ENCODE measurements around the gene TRIM52. TPM values are rescaled to one million over a fixed set of nuclear protein-coding genes. Genes with fewer than 3 reads are reported as not detected.

The TRIM52 gene
- total and polyA plus RNA-seq, 9 of the 15 experiments (the other 6 are each of a cell fraction or from before 2014, with no cell fraction given) = 3.3 to 21.9 (median 13.5) TPM

DNA sequence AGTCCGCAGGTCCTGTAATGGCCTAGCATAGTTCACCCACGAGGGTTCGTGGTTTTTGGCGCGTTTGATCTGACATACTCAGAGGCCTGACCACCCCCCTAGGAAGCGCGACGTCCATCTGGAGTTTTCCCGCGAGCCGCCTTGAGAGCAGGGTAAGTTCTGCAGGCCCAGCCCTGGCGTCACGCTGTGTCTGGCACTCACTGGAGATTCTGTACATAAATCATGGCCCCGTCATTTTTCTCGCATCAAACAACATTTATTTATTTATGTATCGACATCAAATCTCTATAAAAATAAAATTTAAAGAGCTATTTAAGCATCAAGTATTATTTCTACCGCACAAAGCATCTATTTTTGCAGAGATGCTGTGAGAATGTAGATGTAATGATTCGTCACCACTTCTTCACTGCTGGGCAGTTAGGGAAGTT lies 38.3 kb downstream of the TRIM52 start:
- H3K9me3 ChIP-seq (replicated peaks; ENCODE audit: control insufficient read depth, insufficient read depth, low read depth, low read length) = no peaks in the 10 kb centered on the region
- H3K27ac ChIP-seq (ENCODE audit: extremely low read depth, low read depth, low read length) = peak overlapping the region; percentile 90
- H3K4me2 ChIP-seq (ENCODE audit: insufficient read depth, low read length) = peak overlapping the region; percentile 96
- POLR2A ChIA-PET = interaction anchor here (1.1 to 1.7 kb wide), 5 partner anchors 16 to 61 kb away, joined by 4 to 8 read pairs (median 7); partner anchors contain the start of gene TRIM52
- FAIRE-seq = no peak
- peaks cover 0 to 43% of the 10 kb centered on the region in 2 experiments; a peak in 4 of 5 replicates for H3K4me1 ChIP-seq (replicated peaks in 1 of 2; ENCODE audit: control insufficient read depth in 2 of 2, insufficient read depth in 2 of 2, low read length in 2 of 2)
- H3K9ac ChIP-seq (ENCODE audit: insufficient read depth in 1 of 2, low read depth in 2 of 2, low read length in 2 of 2) = peak overlapping the region; percentile 92 to 97
- peaks cover 29% of the 10 kb centered on the region for H3K79me2 ChIP-seq (ENCODE audit: control insufficient read depth, insufficient read depth, low read length)
- H3K36me3 ChIP-seq (ENCODE audit: control insufficient read depth, insufficient read depth, low read length) = peaks cover 24% of the 10 kb centered on the region
- under 1% methylated on average over 18 of the region's 18 CpGs for WGBS (ENCODE audit: insufficient coverage, low coverage, missing lambda C conversion rate)
- peak overlapping the region; percentile 86 for H3K4me3 ChIP-seq
- in situ Hi-C loops (cut with MboI) (no loop called here), intact Hi-C loops (cut with micrococcal nuclease) (loop anchor here (1.0 to 2.0 kb wide), 4 partner anchors 16 to 35 kb away; no protein-coding TSS in a partner anchor)
- CTCF ChIA-PET (ENCODE audit: low intra/inter-chr PET ratio) = no interaction called here
- BruUV-seq (replicated peaks) = no TSS peak
- ATAC-seq = peak; percentile 12
- H2AFZ ChIP-seq (ENCODE audit: low read depth, low read length) = peak overlapping the region; percentile 95
- H4K20me1 ChIP-seq (replicated peaks; ENCODE audit: control insufficient read depth, insufficient read depth, low read length) = no peaks in the 10 kb centered on the region
- H3K9me1 ChIP-seq (ENCODE audit: control insufficient read depth, insufficient read depth, low read length) = no peaks in the 10 kb centered on the region
- DNase-seq (ENCODE audit: extremely low read depth in 1 of 4, low spot score in 3 of 4) = no peak
- no peaks in the 10 kb centered on the region for H3K27me3 ChIP-seq (ENCODE audit: control insufficient read depth in 2 of 2, insufficient read depth in 2 of 2, low read length in 2 of 2)
- peak; percentile 48; the same call in 1 of the 2 replicates for TF ChIP-seq PHF8 (IDR thresholded peaks at IDR 0.05; ENCODE audit: borderline replicate concordance, low read length)
- TF ChIP-seq, protein P1, sequence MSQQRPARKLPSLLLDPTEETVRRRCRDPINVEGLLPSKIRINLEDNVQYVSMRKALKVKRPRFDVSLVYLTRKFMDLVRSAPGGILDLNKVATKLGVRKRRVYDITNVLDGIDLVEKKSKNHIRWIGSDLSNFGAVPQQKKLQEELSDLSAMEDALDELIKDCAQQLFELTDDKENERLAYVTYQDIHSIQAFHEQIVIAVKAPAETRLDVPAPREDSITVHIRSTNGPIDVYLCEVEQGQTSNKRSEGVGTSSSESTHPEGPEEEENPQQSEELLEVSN (IDR thresholded peaks at IDR 0.05; ENCODE audit: borderline replicate concordance in 1 of 2, extremely low read depth in 1 of 2, insufficient read depth in 1 of 2, insufficient read length in 1 of 2, low read depth in 1 of 2, low read length in 1 of 2, poor library complexity in 1 of 2, severe bottlenecking in 1 of 2) = peak; percentile 83 to 85
- TF ChIP-seq, protein P2, sequence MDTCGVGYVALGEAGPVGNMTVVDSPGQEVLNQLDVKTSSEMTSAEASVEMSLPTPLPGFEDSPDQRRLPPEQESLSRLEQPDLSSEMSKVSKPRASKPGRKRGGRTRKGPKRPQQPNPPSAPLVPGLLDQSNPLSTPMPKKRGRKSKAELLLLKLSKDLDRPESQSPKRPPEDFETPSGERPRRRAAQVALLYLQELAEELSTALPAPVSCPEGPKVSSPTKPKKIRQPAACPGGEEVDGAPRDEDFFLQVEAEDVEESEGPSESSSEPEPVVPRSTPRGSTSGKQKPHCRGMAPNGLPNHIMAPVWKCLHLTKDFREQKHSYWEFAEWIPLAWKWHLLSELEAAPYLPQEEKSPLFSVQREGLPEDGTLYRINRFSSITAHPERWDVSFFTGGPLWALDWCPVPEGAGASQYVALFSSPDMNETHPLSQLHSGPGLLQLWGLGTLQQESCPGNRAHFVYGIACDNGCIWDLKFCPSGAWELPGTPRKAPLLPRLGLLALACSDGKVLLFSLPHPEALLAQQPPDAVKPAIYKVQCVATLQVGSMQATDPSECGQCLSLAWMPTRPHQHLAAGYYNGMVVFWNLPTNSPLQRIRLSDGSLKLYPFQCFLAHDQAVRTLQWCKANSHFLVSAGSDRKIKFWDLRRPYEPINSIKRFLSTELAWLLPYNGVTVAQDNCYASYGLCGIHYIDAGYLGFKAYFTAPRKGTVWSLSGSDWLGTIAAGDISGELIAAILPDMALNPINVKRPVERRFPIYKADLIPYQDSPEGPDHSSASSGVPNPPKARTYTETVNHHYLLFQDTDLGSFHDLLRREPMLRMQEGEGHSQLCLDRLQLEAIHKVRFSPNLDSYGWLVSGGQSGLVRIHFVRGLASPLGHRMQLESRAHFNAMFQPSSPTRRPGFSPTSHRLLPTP (IDR thresholded peaks at IDR 0.05; ENCODE audit: borderline replicate concordance, extremely low read depth, insufficient read length) = no peak
- TF ChIP-seq KDM5B (IDR thresholded peaks at IDR 0.05; ENCODE audit: insufficient replicate concordance, low read depth, low read length) = no peak
- TF ChIP-seq TGIF2 (CRISPR knock-in tag; IDR thresholded peaks at IDR 0.05) = no peak
- TF ChIP-seq FOXK1 (CRISPR knock-in tag; IDR thresholded peaks at IDR 0.05; ENCODE audit: borderline replicate concordance) = no peak
- TF ChIP-seq SIX5 (IDR thresholded peaks at IDR 0.05; ENCODE audit: borderline replicate concordance in 1 of 2, insufficient read depth in 1 of 2, low read depth in 1 of 2, low read length in 2 of 2) = no peak
- no peak for TF ChIP-seq POLR2AphosphoS5 (IDR thresholded peaks at IDR 0.05; ENCODE audit: control insufficient read depth, insufficient read depth, low read depth, low read length)
- TF ChIP-seq, protein P3, sequence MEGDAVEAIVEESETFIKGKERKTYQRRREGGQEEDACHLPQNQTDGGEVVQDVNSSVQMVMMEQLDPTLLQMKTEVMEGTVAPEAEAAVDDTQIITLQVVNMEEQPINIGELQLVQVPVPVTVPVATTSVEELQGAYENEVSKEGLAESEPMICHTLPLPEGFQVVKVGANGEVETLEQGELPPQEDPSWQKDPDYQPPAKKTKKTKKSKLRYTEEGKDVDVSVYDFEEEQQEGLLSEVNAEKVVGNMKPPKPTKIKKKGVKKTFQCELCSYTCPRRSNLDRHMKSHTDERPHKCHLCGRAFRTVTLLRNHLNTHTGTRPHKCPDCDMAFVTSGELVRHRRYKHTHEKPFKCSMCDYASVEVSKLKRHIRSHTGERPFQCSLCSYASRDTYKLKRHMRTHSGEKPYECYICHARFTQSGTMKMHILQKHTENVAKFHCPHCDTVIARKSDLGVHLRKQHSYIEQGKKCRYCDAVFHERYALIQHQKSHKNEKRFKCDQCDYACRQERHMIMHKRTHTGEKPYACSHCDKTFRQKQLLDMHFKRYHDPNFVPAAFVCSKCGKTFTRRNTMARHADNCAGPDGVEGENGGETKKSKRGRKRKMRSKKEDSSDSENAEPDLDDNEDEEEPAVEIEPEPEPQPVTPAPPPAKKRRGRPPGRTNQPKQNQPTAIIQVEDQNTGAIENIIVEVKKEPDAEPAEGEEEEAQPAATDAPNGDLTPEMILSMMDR (IDR thresholded peaks at IDR 0.05 in 2 of 3, conservative IDR thresholded peaks at IDR 0.05 in 1 of 3; ENCODE audit: insufficient read depth in 2 of 3, low read depth in 1 of 3, low read length in 3 of 3) = 0 out of 6 replicates have a peak, but pooled peaks of 1 of the 3 experiments have one; percentile 31
- no peak; the same call in 1 of the 2 replicates for TF ChIP-seq FOXP1 (CRISPR knock-in tag; IDR thresholded peaks at IDR 0.05)
- TF ChIP-seq CHD4 (IDR thresholded peaks at IDR 0.05; ENCODE audit: insufficient read depth, insufficient replicate concordance, low read depth, low read length, poor library complexity, severe bottlenecking) = peak; percentile 18
- peak; percentile 46 for TF ChIP-seq CHD1 (IDR thresholded peaks at IDR 0.05; ENCODE audit: low read length)
